HepG2 (cell line): ENCODE results near the gene TBC1D22A. TPM values are rescaled to one million over a fixed set of nuclear protein-coding genes. Genes with fewer than 3 reads are reported as not detected.

Experiments
- ATAC-seq: fragments of 200-7000 bp; cut with Tn5 transposase; 3 replicates; pipeline ENCODE4 v1.9.1; 2020; ENCODE audit warnings: mild to moderate bottlenecking, moderate library complexity
- BruUV-seq: library from RNA; stranded (reverse); fragments of 400-500 nt; replicated peaks from 2 replicates; lab custom pipeline; 2021; lab: Mats Ljungman, UMichigan
- CTCF ChIA-PET: fragments of 300-600 bp; formaldehyde crosslinking; extraction: SDS; loops from one replicate; lab custom pipeline; 2021; ENCODE audit warnings: low total read pairs, inconsistent platforms, low intra/inter-chr PET ratio; lab: Yijun Ruan, JAX
- POLR2A ChIA-PET: fragments of 350-600 bp; sonication (Branson Sonifier 250); formaldehyde crosslinking; loops from one replicate; lab custom pipeline; 2020; ENCODE audit warnings: antibody characterized with exemption, inconsistent platforms; lab: Yijun Ruan, JAX
- DNase-seq: peaks from one replicate; pipeline ENCODE4 v3.0.0-alpha.2; 2015; ENCODE audit warnings: low spot score
- FAIRE-seq: peaks from 3 replicates; lab custom pipeline; 2011; peaks lifted over from hg19 to GRCh38; lab: Jason Lieb, UNC
- H2AFZ ChIP-seq: one replicate; pipeline ENCODE4 v1.6.1; 2011; ENCODE audit warnings: low read length, inconsistent platforms
- H3K27ac ChIP-seq: fragments of 300-600 bp; 3 replicates; pipeline ENCODE4 v1.8.0; 2011; ENCODE audit warnings: mixed run types, mild to moderate bottlenecking, mixed read lengths, low read length, inconsistent platforms; ENCODE audit not compliant: insufficient read depth; ENCODE audit errors: extremely low read length
- H3K27me3 ChIP-seq, 2 experiments: fragments of 200-600 bp in 1 of 2; 2 replicates in 1 of 2; 3 replicates in 1 of 2; pipeline versions ENCODE4 v1.6.0 to v1.8.0; 2011; ENCODE audit warnings: low read length in 2 of 2, mild to moderate bottlenecking in 2 of 2, moderate library complexity in 2 of 2, inconsistent platforms in 1 of 2; ENCODE audit not compliant: insufficient read depth in 2 of 2, control insufficient read depth in 1 of 2
- H3K36me3 ChIP-seq, 2 experiments: fragments of 200-600 bp in 1 of 2; replicated peaks in 1 of 2; 2 replicates in 1 of 2; 3 replicates in 1 of 2; pipeline versions ENCODE4 v1.5.1 to v1.8.0; 2011; ENCODE audit warnings: low read length in 2 of 2, inconsistent platforms in 1 of 2; ENCODE audit not compliant: insufficient read depth in 2 of 2, control insufficient read depth in 1 of 2
- H3K4me1 ChIP-seq: 2 replicates; pipeline ENCODE4 v1.5.1; 2012; ENCODE audit warnings: low read length, inconsistent platforms; ENCODE audit not compliant: insufficient read depth
- H3K4me2 ChIP-seq: 2 replicates; pipeline ENCODE4 v1.6.0; 2011; ENCODE audit warnings: low read depth, low read length, inconsistent platforms
- H3K4me3 ChIP-seq, 3 experiments: fragments of 200-600 bp in 1 of 3; sonication (generic), shearing (Covaris generic) in 1 of 3; replicated peaks in 1 of 3; 2 replicates each; pipeline ENCODE4 v1.5.1; 2011 to 2016; ENCODE audit warnings: low read length in 3 of 3, inconsistent platforms in 2 of 3, low read depth in 2 of 3, mild to moderate bottlenecking in 2 of 3, control low read depth in 1 of 3, mixed read lengths in 1 of 3; ENCODE audit not compliant: insufficient read depth in 1 of 3
- H3K79me2 ChIP-seq: one replicate; pipeline ENCODE4 v1.6.1; 2011; ENCODE audit warnings: low read length, inconsistent platforms; ENCODE audit not compliant: insufficient read depth
- H3K9ac ChIP-seq: 2 replicates; pipeline ENCODE4 v1.6.0; 2011; ENCODE audit warnings: mild to moderate bottlenecking, low read depth, low read length, inconsistent platforms; ENCODE audit not compliant: insufficient read depth
- H3K9me3 ChIP-seq: 2 replicates; pipeline ENCODE4 v1.5.1; 2012; ENCODE audit warnings: mild to moderate bottlenecking, low read length
- H4K20me1 ChIP-seq: 2 replicates; pipeline ENCODE4 v1.6.0; 2011; ENCODE audit warnings: inconsistent platforms, mild to moderate bottlenecking, low read length, moderate library complexity; ENCODE audit not compliant: insufficient read depth
- KDM5A ChIP-seq: fragments of 200-600 bp; sonication (generic); IDR thresholded peaks from 2 replicates; pipeline ENCODE4 v1.7.0; 2018; ENCODE audit warnings: antibody characterized with exemption, mild to moderate bottlenecking, low read length, borderline replicate concordance
- PCBP1 ChIP-seq: fragments of 200-400 bp; formaldehyde crosslinking; IDR thresholded peaks from 2 replicates; pipeline ENCODE4 v1.6.1; 2017; ENCODE audit warnings: mild to moderate bottlenecking, low read depth, low read length, borderline replicate concordance
- SP5 ChIP-seq: IDR thresholded peaks from 2 replicates; pipeline ENCODE4 v1.6.1; 2016; ENCODE audit warnings: low read depth, borderline replicate concordance
- ZBTB7A ChIP-seq: sonication (generic); formaldehyde crosslinking; IDR thresholded peaks from 2 replicates; pipeline ENCODE4 v1.8.0; 2022; ENCODE audit warnings: mild to moderate bottlenecking, missing genetic modification reagents
- ZFYVE20 ChIP-seq: sonication (generic); formaldehyde crosslinking; IDR thresholded peaks from 2 replicates; pipeline ENCODE4 v1.8.0; 2023; ENCODE audit warnings: low read depth, mild to moderate bottlenecking, moderate library complexity, missing genetic modification reagents, borderline replicate concordance
- ZNF878 ChIP-seq: sonication (generic); formaldehyde crosslinking; IDR thresholded peaks from 2 replicates; pipeline ENCODE4 v1.8.1; 2023; ENCODE audit warnings: mild to moderate bottlenecking, missing genetic modification reagents, moderate library complexity
- WGBS: methylation state at CpG from one replicate; pipeline ENCODE4 v1.1.6; 2017; ENCODE audit warnings: low lambda C conversion rate; 5-methylcytosine and 5-hydroxymethylcytosine counted together
- in situ Hi-C: cut with HindIII; loops from 2 replicates; pipeline ENCODE4 v1.10.0; 2017; ENCODE audit warnings: low pct_unique_long_range_greater_than_20kb; ENCODE audit not compliant: extremely low pct_ligation_motif_present
- intact Hi-C: fragments of 100-400 bp; cut with micrococcal nuclease; formaldehyde crosslinking; loops from one replicate; pipeline ENCODE4 v1.10.0; 2022; ENCODE audit not compliant: unreplicated experiment
- polyA plus RNA-seq, 8 experiments: library from polyadenylated mRNA; depleted of rRNA in 3 of 8; stranded (reverse) in 7 of 8; unstranded in 1 of 8; fragments of >200 nt; fragmentation: Illumina TruSeq in 4 of 8; extraction: Trizol in 4 of 8; gene quantifications; 2 replicates each; pipeline versions ENCODE4 v1.2.1 to v1.2.3, GENCODE V29; 2011 to 2016; ENCODE audit warnings: low read depth in 4 of 8, missing spikeins in 1 of 8, mixed read lengths in 1 of 8; ENCODE audit not compliant: insufficient read depth in 1 of 8
- total RNA-seq, 5 experiments: library from RNA; depleted of rRNA; stranded (reverse); fragments of >200 nt; fragmentation: Illumina TruSeq; extraction: Trizol; gene quantifications; 2 replicates each; pipeline ENCODE4 v1.2.3, GENCODE V29; 2016; ENCODE audit warnings: low read depth in 1 of 5
- TF ChIP-seq, protein P1 (sequence below): sonication (generic); formaldehyde crosslinking; IDR thresholded peaks from 2 replicates; pipeline ENCODE4 v1.5.1; 2020; ENCODE audit warnings: mild to moderate bottlenecking, missing genetic modification reagents, moderate library complexity
- TF ChIP-seq, protein P2 (sequence below): sonication (generic); formaldehyde crosslinking; IDR thresholded peaks from 2 replicates; pipeline ENCODE4 v1.4.0; 2020; ENCODE audit warnings: missing genetic modification reagents

Gene TBC1D22A
- total and polyA plus RNA-seq, 2 of the 13 experiments (the other 11 are each of a cell fraction or from before 2014, with no cell fraction given) = 17.3 to 18.0 TPM

DNA sequence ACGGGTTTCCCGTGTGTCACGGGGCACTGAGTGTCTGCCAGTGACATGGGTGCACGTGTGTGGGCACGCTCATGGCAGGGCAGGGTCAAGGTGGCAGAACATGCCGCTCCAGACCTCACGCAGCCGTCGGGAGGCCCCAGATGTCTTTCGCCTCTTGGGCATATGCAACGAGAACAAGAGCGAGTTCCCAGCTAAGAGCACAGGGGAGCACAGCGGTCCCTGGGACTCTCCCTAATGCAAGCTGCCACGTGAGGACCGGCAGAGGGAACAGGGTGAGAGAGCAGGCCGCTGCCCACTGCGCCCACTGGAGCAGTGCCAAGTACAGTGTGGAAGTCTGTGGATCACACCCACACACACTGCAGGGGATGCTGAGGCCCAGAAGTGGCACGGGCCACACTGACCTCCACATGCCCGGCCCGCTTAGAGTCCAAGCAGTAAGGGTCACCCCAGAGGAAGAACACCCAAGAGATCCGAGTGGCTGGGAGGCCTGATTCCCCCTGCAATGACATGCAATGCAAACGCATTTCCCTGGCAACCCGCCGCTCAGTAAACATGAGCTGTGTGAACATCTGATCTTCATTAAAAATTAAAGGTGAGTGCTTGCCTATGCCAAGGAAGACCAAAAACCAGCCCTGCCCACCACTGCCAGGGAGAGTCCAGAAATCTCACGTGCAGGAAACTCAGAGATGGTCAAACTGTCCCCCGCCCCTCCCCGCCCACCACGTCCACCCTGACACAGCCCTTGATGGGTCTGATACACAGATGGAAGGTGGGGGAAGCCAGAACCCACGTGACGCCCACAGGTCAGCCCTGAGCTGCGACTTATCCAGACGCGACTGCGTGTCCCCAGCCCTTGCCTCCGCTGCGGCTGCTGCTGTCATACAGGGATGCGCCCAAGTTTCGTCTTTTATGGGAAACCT lies 36.1 kb upstream of the TBC1D22A start:
- Histone ChIP-seq H3K9ac (no peak overlapping the region), H3K4me1 (peaks cover 16% of the 10 kb centered on the region), H2AFZ (no peak overlapping the region), H3K4me2 (no peak overlapping the region), H3K79me2 (peaks cover 27% of the 10 kb centered on the region), H3K36me3 (peaks cover 6 to 15% of the 10 kb centered on the region in 2 experiments; a peak in 3 of 5 replicates), H3K27ac (no peak overlapping the region), H4K20me1 (peaks cover 10% of the 10 kb centered on the region; the same call in 1 of the 2 replicates), H3K4me3 (no peak overlapping the region), H3K9me3 (no peaks in the 10 kb centered on the region), H3K27me3 (no peaks in the 10 kb centered on the region)
- ATAC-seq = no peak
- ChIA-PET POLR2A (interaction anchor here (0.9 kb wide), 1 partner anchor 36 kb away, joined by 4 read pairs; the partner anchor contains the start of gene TBC1D22A), CTCF (no interaction called here)
- no peak for FAIRE-seq
- WGBS = 95% methylated on average over 25 of the region's 38 CpGs
- in situ Hi-C loops (no loop called here), intact Hi-C loops (no loop called here)
- no peak for DNase-seq
- no TSS peak for BruUV-seq
- TF ChIP-seq PCBP1 (no peak), ZFYVE20 (CRISPR knock-in tag) (no peak), ZNF878 (no peak), ZBTB7A (no peak), KDM5A (no peak), SP5 (CRISPR knock-in tag) (no peak)
- TF ChIP-seq, protein P1, sequence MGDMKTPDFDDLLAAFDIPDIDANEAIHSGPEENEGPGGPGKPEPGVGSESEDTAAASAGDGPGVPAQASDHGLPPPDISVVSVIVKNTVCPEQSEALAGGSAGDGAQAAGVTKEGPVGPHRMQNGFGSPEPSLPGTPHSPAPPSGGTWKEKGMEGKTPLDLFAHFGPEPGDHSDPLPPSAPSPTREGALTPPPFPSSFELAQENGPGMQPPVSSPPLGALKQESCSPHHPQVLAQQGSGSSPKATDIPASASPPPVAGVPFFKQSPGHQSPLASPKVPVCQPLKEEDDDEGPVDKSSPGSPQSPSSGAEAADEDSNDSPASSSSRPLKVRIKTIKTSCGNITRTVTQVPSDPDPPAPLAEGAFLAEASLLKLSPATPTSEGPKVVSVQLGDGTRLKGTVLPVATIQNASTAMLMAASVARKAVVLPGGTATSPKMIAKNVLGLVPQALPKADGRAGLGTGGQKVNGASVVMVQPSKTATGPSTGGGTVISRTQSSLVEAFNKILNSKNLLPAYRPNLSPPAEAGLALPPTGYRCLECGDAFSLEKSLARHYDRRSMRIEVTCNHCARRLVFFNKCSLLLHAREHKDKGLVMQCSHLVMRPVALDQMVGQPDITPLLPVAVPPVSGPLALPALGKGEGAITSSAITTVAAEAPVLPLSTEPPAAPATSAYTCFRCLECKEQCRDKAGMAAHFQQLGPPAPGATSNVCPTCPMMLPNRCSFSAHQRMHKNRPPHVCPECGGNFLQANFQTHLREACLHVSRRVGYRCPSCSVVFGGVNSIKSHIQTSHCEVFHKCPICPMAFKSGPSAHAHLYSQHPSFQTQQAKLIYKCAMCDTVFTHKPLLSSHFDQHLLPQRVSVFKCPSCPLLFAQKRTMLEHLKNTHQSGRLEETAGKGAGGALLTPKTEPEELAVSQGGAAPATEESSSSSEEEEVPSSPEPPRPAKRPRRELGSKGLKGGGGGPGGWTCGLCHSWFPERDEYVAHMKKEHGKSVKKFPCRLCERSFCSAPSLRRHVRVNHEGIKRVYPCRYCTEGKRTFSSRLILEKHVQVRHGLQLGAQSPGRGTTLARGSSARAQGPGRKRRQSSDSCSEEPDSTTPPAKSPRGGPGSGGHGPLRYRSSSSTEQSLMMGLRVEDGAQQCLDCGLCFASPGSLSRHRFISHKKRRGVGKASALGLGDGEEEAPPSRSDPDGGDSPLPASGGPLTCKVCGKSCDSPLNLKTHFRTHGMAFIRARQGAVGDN (CRISPR knock-in tag) = peak; percentile 15; the same call in 1 of the 2 replicates
- TF ChIP-seq, protein P2, sequence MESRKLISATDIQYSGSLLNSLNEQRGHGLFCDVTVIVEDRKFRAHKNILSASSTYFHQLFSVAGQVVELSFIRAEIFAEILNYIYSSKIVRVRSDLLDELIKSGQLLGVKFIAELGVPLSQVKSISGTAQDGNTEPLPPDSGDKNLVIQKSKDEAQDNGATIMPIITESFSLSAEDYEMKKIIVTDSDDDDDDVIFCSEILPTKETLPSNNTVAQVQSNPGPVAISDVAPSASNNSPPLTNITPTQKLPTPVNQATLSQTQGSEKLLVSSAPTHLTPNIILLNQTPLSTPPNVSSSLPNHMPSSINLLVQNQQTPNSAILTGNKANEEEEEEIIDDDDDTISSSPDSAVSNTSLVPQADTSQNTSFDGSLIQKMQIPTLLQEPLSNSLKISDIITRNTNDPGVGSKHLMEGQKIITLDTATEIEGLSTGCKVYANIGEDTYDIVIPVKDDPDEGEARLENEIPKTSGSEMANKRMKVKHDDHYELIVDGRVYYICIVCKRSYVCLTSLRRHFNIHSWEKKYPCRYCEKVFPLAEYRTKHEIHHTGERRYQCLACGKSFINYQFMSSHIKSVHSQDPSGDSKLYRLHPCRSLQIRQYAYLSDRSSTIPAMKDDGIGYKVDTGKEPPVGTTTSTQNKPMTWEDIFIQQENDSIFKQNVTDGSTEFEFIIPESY = peak; percentile 66
